Loucy (cell line): ENCODE measurements around the gene CFAP157.

Experiments
- H2AFZ ChIP-seq: fragments of 200-600 bp; sonication (generic); 2 replicates; pipeline ENCODE4 v1.6.0; 2016; ENCODE audit warnings: antibody characterized with exemption, mild to moderate bottlenecking, low read length, moderate library complexity
- H3F3A ChIP-seq: fragments of 200-600 bp; 2 replicates; pipeline ENCODE4 v1.6.0; 2016; ENCODE audit warnings: antibody characterized with exemption, low read depth, mild to moderate bottlenecking
- H3K27me3 ChIP-seq: fragments of 200-600 bp; sonication (generic); 2 replicates; pipeline ENCODE4 v1.6.1; 2014; ENCODE audit warnings: low read length, mild to moderate bottlenecking; ENCODE audit not compliant: insufficient read depth, poor library complexity, severe bottlenecking
- H3K36me3 ChIP-seq: fragments of 200-600 bp; sonication (generic); 2 replicates; pipeline ENCODE4 v1.6.1; 2016; ENCODE audit warnings: low read length; ENCODE audit not compliant: insufficient read depth
- H3K4me1 ChIP-seq: fragments of 200-600 bp; sonication (generic); 2 replicates; pipeline ENCODE4 v1.5.1; 2014; ENCODE audit warnings: low read length, mild to moderate bottlenecking; ENCODE audit not compliant: insufficient read depth, poor library complexity, severe bottlenecking
- H3K4me2 ChIP-seq: fragments of 200-600 bp; sonication (generic); 2 replicates; pipeline ENCODE4 v1.6.0; 2014; ENCODE audit warnings: antibody characterized with exemption, low read length, low read depth, mild to moderate bottlenecking; ENCODE audit not compliant: poor library complexity, severe bottlenecking
- H3K4me3 ChIP-seq: fragments of 200-600 bp; sonication (generic); 2 replicates; pipeline ENCODE4 v1.5.1; 2014; ENCODE audit warnings: low read length, mild to moderate bottlenecking, mixed read lengths; ENCODE audit not compliant: poor library complexity, severe bottlenecking
- H3K79me2 ChIP-seq: fragments of 200-600 bp; sonication (generic); 2 replicates; pipeline ENCODE4 v1.6.1; 2014; ENCODE audit warnings: low read length; ENCODE audit not compliant: insufficient read depth
- H3K9ac ChIP-seq: fragments of 200-600 bp; sonication (generic); 2 replicates; pipeline ENCODE4 v1.6.0; 2014; ENCODE audit warnings: mild to moderate bottlenecking, low read depth, low read length, moderate library complexity; ENCODE audit not compliant: poor library complexity, severe bottlenecking
- H3K9me2 ChIP-seq: fragments of 200-600 bp; sonication (generic); replicated peaks from 2 replicates; pipeline ENCODE4 v1.6.1; 2016; ENCODE audit warnings: low read depth, low read length, mixed read lengths
- H3K9me3 ChIP-seq: fragments of 200-600 bp; sonication (generic); 2 replicates; pipeline ENCODE4 v1.6.1; 2014; ENCODE audit warnings: mild to moderate bottlenecking, antibody characterized with exemption, low read length, low read depth; ENCODE audit not compliant: insufficient read depth
- H4K20me1 ChIP-seq: fragments of 200-600 bp; sonication (generic); 2 replicates; pipeline ENCODE4 v1.6.0; 2014; ENCODE audit warnings: antibody characterized with exemption, low read length, mild to moderate bottlenecking; ENCODE audit not compliant: insufficient read depth, poor library complexity, severe bottlenecking
- EZH2phosphoT487 ChIP-seq: fragments of 200-600 bp; IDR thresholded peaks from 2 replicates; pipeline ENCODE4 v1.6.1; 2018; ENCODE audit warnings: antibody characterized with exemption, mild to moderate bottlenecking, moderate library complexity, borderline replicate concordance
- TF ChIP-seq, protein P1 (sequence below): fragments of 200-600 bp; sonication (generic); conservative IDR thresholded peaks from 2 replicates; pipeline ENCODE4 v1.5.1; 2014; ENCODE audit warnings: mild to moderate bottlenecking, antibody characterized with exemption, low read length

The CFAP157 gene

GRCh38 chr9:127662617-127663016, 44.2 kb upstream of the CFAP157 start:
- H3K36me3 ChIP-seq: peaks cover 55% of the 10 kb centered on the region; the same call in 1 of the 2 replicates
- H3K9me3 ChIP-seq: no peaks in the 10 kb centered on the region
- no peak overlapping the region for H2AFZ ChIP-seq
- no peak overlapping the region for H3K4me3 ChIP-seq
- no peaks in the 10 kb centered on the region for H3F3A ChIP-seq
- H3K4me1 ChIP-seq: no peaks in the 10 kb centered on the region
- H4K20me1 ChIP-seq: no peaks in the 10 kb centered on the region
- no peaks in the 10 kb centered on the region for H3K27me3 ChIP-seq
- no peak for TF ChIP-seq EZH2phosphoT487
- TF ChIP-seq, protein P1, sequence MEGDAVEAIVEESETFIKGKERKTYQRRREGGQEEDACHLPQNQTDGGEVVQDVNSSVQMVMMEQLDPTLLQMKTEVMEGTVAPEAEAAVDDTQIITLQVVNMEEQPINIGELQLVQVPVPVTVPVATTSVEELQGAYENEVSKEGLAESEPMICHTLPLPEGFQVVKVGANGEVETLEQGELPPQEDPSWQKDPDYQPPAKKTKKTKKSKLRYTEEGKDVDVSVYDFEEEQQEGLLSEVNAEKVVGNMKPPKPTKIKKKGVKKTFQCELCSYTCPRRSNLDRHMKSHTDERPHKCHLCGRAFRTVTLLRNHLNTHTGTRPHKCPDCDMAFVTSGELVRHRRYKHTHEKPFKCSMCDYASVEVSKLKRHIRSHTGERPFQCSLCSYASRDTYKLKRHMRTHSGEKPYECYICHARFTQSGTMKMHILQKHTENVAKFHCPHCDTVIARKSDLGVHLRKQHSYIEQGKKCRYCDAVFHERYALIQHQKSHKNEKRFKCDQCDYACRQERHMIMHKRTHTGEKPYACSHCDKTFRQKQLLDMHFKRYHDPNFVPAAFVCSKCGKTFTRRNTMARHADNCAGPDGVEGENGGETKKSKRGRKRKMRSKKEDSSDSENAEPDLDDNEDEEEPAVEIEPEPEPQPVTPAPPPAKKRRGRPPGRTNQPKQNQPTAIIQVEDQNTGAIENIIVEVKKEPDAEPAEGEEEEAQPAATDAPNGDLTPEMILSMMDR: no peak
- no peaks in the 10 kb centered on the region for H3K9me2 ChIP-seq
- no peak overlapping the region for H3K9ac ChIP-seq
- no peak overlapping the region for H3K4me2 ChIP-seq
- H3K79me2 ChIP-seq: no peaks in the 10 kb centered on the region

DNA sequence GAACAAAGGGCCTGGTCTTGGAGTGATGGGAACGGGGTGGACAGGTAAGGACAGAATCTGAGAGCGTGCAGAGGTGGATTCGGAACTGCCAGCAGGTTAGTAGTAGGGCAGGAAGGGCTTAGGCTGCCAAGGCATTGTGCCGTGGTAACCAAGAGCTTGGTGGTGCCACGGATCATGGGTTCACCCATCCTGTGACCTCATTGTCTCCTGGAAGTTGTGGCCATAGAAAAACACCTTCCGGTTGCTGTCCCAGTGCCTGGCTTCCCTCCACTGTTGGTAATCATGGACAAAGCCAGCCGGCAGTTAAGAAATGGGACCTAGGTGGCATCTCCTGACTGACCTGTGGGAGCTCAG, 42.5 kb upstream of the CFAP157 start:
- no peaks in the 10 kb centered on the region for H3K79me2 ChIP-seq
- no peaks in the 10 kb centered on the region for H3K9me2 ChIP-seq
- no peaks in the 10 kb centered on the region for H3K9me3 ChIP-seq
- H3K4me3 ChIP-seq: no peak overlapping the region
- H3K27me3 ChIP-seq: no peaks in the 10 kb centered on the region
- peaks cover 55% of the 10 kb centered on the region; the same call in 1 of the 2 replicates for H3K36me3 ChIP-seq
- no peaks in the 10 kb centered on the region for H4K20me1 ChIP-seq
- H3F3A ChIP-seq: no peaks in the 10 kb centered on the region
- TF ChIP-seq, protein P1: no peak
- TF ChIP-seq EZH2phosphoT487: no peak
- H2AFZ ChIP-seq: no peak overlapping the region
- no peaks in the 10 kb centered on the region for H3K4me1 ChIP-seq
- no peak overlapping the region for H3K4me2 ChIP-seq
- H3K9ac ChIP-seq: no peak overlapping the region

DNA sequence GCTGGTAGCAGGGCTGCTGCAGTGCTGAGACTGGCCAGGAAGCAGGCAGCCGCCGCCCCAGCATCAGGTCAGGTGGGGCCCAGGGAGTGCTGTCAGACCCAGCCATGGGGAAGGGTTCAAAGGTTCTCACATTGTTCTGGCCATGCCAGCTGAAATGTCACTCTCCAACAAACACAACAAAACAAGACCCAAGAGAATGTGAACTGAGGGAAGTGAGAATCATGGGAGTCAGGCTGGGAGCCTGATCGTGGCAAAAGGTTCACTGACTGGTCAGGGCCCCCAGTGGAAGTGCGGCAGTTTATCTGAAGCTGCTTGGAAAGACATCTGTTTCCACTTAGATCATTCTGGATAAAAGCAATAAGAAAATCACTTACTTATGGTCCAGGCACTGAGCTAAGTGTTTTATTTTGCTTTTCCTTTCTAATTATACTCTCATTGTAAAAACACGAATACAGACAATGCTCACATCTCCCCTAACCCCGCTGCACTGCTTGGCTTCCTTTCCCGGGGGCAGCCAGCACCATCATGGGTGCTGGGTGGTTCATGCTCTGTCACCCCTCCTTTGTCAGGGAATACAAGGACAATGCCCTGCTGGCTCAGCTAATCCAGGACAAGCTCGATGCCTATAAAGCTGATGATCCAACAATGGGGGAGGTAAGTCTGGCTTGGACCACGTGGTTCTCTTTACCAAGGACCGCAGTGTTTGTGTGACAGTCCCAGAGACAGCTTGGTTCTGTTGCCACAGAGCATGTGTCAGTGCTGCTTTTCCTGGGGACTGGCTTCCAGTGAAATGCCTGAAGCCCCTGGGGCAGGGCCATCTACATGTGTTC, 41.9 kb upstream of the CFAP157 start:
- Histone ChIP-seq H3F3A (no peaks in the 10 kb centered on the region), H3K9me2 (no peaks in the 10 kb centered on the region), H3K4me2 (no peak overlapping the region), H2AFZ (no peak overlapping the region), H3K36me3 (peaks cover 54% of the 10 kb centered on the region; the same call in 1 of the 2 replicates), H3K27me3 (no peaks in the 10 kb centered on the region), H3K9me3 (no peaks in the 10 kb centered on the region), H4K20me1 (no peaks in the 10 kb centered on the region), H3K4me1 (no peaks in the 10 kb centered on the region), H3K79me2 (no peaks in the 10 kb centered on the region), H3K4me3 (no peak overlapping the region), H3K9ac (no peak overlapping the region)
- TF ChIP-seq EZH2phosphoT487: no peak
- TF ChIP-seq, protein P1: no peak
